ENCODE results near the gene DHX30. TPM values are rescaled to one million over a fixed set of nuclear protein-coding genes. Genes with fewer than 3 reads are reported as not detected.

DHX30 gene
- total and polyA plus RNA-seq, 2 of the 4 experiments (the other 2 are of a cell fraction): 55.6 to 57.2 TPM

GRCh38 chr3:47850564-47851410 is 47.8 kb downstream of the DHX30 start:
- Histone ChIP-seq H2AK9ac (replicated peaks; ENCODE audit: low read depth, low read length, poor library complexity) (no peak overlapping the region), H2BK15ac (ENCODE audit: low read depth, low read length) (no peak overlapping the region), H3K79me1 (ENCODE audit: low read depth in 1 of 2, low read length in 2 of 2) (peaks cover under 1 to 11% of the 10 kb centered on the region in 2 experiments; a peak in 3 of 4 replicates), H3K36me3 (ENCODE audit: control insufficient read depth, insufficient read depth, low read length) (peaks cover 95% of the 10 kb centered on the region), H3K4me3 (ENCODE audit: insufficient read depth, low read depth, low read length) (no peak overlapping the region), H3K27ac (ENCODE audit: insufficient read depth, low read length) (no peak overlapping the region), H2AFZ (replicated peaks; ENCODE audit: low read length, poor library complexity) (peak overlapping the region; percentile 3), H3K4me1 (ENCODE audit: control insufficient read depth, insufficient read depth, low read length) (peaks cover 2% of the 10 kb centered on the region; the same call in 1 of the 2 replicates), H3K56ac (ENCODE audit: extremely low read depth, insufficient read depth, low read length) (no peak overlapping the region), H3K14ac (replicated peaks; ENCODE audit: low read depth, low read length) (no peak overlapping the region), H4K91ac (ENCODE audit: insufficient read depth, low read depth, low read length) (no peak overlapping the region), H3K9me3 (ENCODE audit: control insufficient read depth, insufficient read depth, low read length) (no peaks in the 10 kb centered on the region), H3K9me1 (ENCODE audit: insufficient read depth, low read length) (peaks cover 4% of the 10 kb centered on the region; the same call in 1 of the 2 replicates), H2BK20ac (ENCODE audit: low read depth, low read length) (no peak overlapping the region), H3K9ac (ENCODE audit: low read depth, low read length) (no peak overlapping the region), H4K5ac (ENCODE audit: low read depth, low read length) (no peak overlapping the region), H3K23ac (ENCODE audit: low read depth, low read length) (no peak overlapping the region), H2AK5ac (ENCODE audit: low read depth, low read length) (no peak overlapping the region), H4K20me1 (ENCODE audit: insufficient read depth, low read length) (peaks cover 58% of the 10 kb centered on the region), H3K4me2 (ENCODE audit: low read depth, low read length) (no peak overlapping the region), H3K18ac (ENCODE audit: low read depth, low read length) (no peak overlapping the region), H2BK120ac (ENCODE audit: low read depth, low read length) (no peak overlapping the region), H3K27me3 (ENCODE audit: control insufficient read depth, insufficient read depth, low read length) (no peaks in the 10 kb centered on the region), H4K8ac (ENCODE audit: low read depth in 2 of 2, low read length in 2 of 2) (no peak overlapping the region), H2BK5ac (ENCODE audit: low read depth, low read length, poor library complexity, severe bottlenecking) (no peak overlapping the region), H3K4ac (ENCODE audit: low read depth, low read length) (no peak overlapping the region)
- dilution Hi-C loops (cut with HindIII; ENCODE audit: low sequenced_read_pairs, unreplicated experiment) (no loop called here), intact Hi-C loops (cut with micrococcal nuclease) (loop anchor here (1.0 to 5.0 kb wide), 2 partner anchors 140 to 307 kb away; no protein-coding TSS in a partner anchor), in situ Hi-C loops (cut with MboI; ENCODE audit: low sequenced_read_pairs) (no loop called here)
- no peak; the same call in 1 of the 2 replicates for ATAC-seq (ENCODE audit: low read depth)
- ChIA-PET CTCF (interaction anchor here (0.8 to 1.5 kb wide), 4 partner anchors 13 to 307 kb away, joined by 3 to 4 read pairs (median 3); no protein-coding TSS in a partner anchor), POLR2A (ENCODE audit: unreplicated experiment) (no interaction called here)
- no TSS peak for BruUV-seq (replicated peaks)
- TF ChIP-seq RAD21 (IDR thresholded peaks at IDR 0.05; ENCODE audit: low read length) (no peak), SMC3 (IDR thresholded peaks at IDR 0.05; ENCODE audit: low read depth, low read length) (no peak), RFX5 (IDR thresholded peaks at IDR 0.05; ENCODE audit: low read depth, low read length) (no peak), MXI1 (IDR thresholded peaks at IDR 0.05; ENCODE audit: borderline replicate concordance, low read depth, low read length) (no peak), FOS (IDR thresholded peaks at IDR 0.05; ENCODE audit: low read depth, low read length) (no peak), POLR2A (IDR thresholded peaks at IDR 0.05; ENCODE audit: low read depth, low read length) (no peak)
- WGBS, 2 experiments (ENCODE audit: extremely low coverage in 2 of 2, insufficient read length in 1 of 2): 83% methylated on average over 1 of the region's 14 CpGs; no CpG with 5 or more reads in 1 of the 2 experiments
- DNase-seq: no peak

All from IMR-90 (cell line).